GM12891 (cell line): ENCODE results near the gene ATG10.
"Not testable (repeated sequence)": the region's sequence is repeated elsewhere in the genome, so short reads cannot be mapped to it uniquely, and the experiment has no call there.

ENCODE experiments used
- POLR2A ChIP-seq: IDR thresholded peaks from 2 replicates; pipeline ENCODE4 v1.6.1; 2011; ENCODE audit warnings: low read depth, low read length, control low read depth
- POLR2AphosphoS5 ChIP-seq: IDR thresholded peaks from 2 replicates; pipeline ENCODE4 v1.6.1; 2011; ENCODE audit warnings: low read depth, low read length, control low read depth
- TAF1 ChIP-seq: IDR thresholded peaks from 2 replicates; pipeline ENCODE4 v1.6.1; 2011; ENCODE audit warnings: low read depth, low read length, control low read depth

DNA sequence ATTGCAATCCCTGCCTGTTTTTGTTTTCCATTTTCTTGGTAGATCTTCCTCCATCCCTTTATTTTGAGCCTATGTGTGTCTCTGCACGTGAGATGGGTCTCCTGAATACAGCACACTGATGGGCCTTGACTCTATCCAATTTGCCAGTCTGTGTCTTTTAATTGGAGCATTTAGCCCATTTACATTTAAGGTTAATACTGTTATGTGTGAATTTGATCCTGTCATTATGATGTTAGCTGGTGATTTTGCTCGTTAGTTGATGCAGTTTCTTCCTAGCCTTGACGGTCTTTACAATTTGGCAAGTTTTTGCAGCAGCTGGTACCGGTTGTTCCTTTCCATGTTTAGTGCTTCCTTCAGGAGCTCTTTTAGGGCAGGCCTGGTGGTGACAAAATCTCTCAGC lies 42.8 kb downstream of the ATG10 start:
- not testable (repeated sequence) for TF ChIP-seq POLR2A, POLR2AphosphoS5, TAF1
